Left cardiac atrium (tissue), 4 donors: ENCODE measurements around the gene ADAMTS2. TPM values are rescaled to one million over a fixed set of nuclear protein-coding genes. Genes with fewer than 3 reads are reported as not detected.

Experiments
- ATAC-seq, 2 donors: fragments of 200-7000 bp; cut with Tn5 transposase; one replicate each; pipeline ENCODE4 v1.9.1; 2020; ENCODE audit warnings: mild to moderate bottlenecking in 2 of 2, moderate library complexity in 2 of 2
- DNase-seq: peaks from one replicate; pipeline ENCODE4 v3.0.0-alpha.2; 2020
- intact Hi-C, 2 donors: fragments of 100-400 bp; cut with DNase I; formaldehyde crosslinking; loops; one replicate each; pipeline versions ENCODE4 v1.14.1 to v1.15.1; 2022 to 2023
- total RNA-seq, 2 donors: library from RNA; stranded (reverse); fragmentation: NEBNext Ultra II Directional; extraction: Animal tissue kit (Norgen Biotek cat#: 25700); gene quantifications; one replicate each; pipeline ENCODE4 v1.2.1, GENCODE V29; 2021
- donor health status: DM: no; HTN: yes; CAD: no.
- donor health status: DM: no; HTN: yes; CAD: no; lungs with severe emphysema.
- donor health status: DM: yes; HTN: yes; CAD: no.
- donor health status: Dilated cardiomyopathy.

ADAMTS2 gene
- total RNA-seq, 2 donors from 2014 or later: 15.0 to 22.7 TPM

- no peak for ATAC-seq
- peak; percentile 3 for DNase-seq
- intact Hi-C loops: no loop called here
Measured at GRCh38 chr5:179232091-179232735, 113.0 kb downstream of the ADAMTS2 start.

- no peak for DNase-seq
- no peak for ATAC-seq
- intact Hi-C loops: no loop called here
Measured at GRCh38 chr5:179231309-179231708, 114.0 kb downstream of the ADAMTS2 start.

GRCh38 chr5:179230061-179230461, 115.2 kb downstream of the ADAMTS2 start:
- ATAC-seq (no peak), DNase-seq (peak; percentile 18)
- intact Hi-C loops: no loop called here

- ATAC-seq: no peak
Measured at GRCh38 chr5:179229331-179229831, 115.9 kb downstream of the ADAMTS2 start.

GRCh38 chr5:179228341-179229121, 116.7 kb downstream of the ADAMTS2 start:
- intact Hi-C loops: no loop called here
- ATAC-seq (no peak), DNase-seq (peak; percentile 18)

More at GRCh38 chr5:179229331-179229831, 115.9 kb downstream of the ADAMTS2 start:
- DNase-seq: peak; percentile 10
- intact Hi-C loops: no loop called here

- ATAC-seq (peak; percentile 33 to 35), DNase-seq (peak; percentile 20)
- intact Hi-C loops: no loop called here
Measured at GRCh38 chr5:179227580-179228311, 117.5 kb downstream of the ADAMTS2 start.

- ATAC-seq: peak; percentile 9 to 28
Measured at GRCh38 chr5:179227229-179227579, 118.1 kb downstream of the ADAMTS2 start.

GRCh38 chr5:179226696-179227095, 118.6 kb downstream of the ADAMTS2 start:
- intact Hi-C loops: no loop called here
- ATAC-seq (peak in 1 of 2 donors; percentile 34), DNase-seq (peak; percentile 5)

More at GRCh38 chr5:179227229-179227579, 118.1 kb downstream of the ADAMTS2 start:
- DNase-seq: peak; percentile 3
- intact Hi-C loops: no loop called here

- ATAC-seq (no peak), DNase-seq (peak; percentile 11)
- intact Hi-C loops: no loop called here
Measured at GRCh38 chr5:179225387-179225786, 119.9 kb downstream of the ADAMTS2 start.

- intact Hi-C loops: no loop called here
- ATAC-seq (no peak), DNase-seq (no peak)
Measured at GRCh38 chr5:179224741-179225140, 120.5 kb downstream of the ADAMTS2 start.

- intact Hi-C loops: no loop called here
- DNase-seq: no peak
- ATAC-seq: no peak
Measured at GRCh38 chr5:179223961-179224360, 121.3 kb downstream of the ADAMTS2 start.

GRCh38 chr5:179223528-179223927, 121.7 kb downstream of the ADAMTS2 start:
- intact Hi-C loops: no loop called here
- no peak for DNase-seq
- ATAC-seq: no peak

- no peak for ATAC-seq
- DNase-seq: peak; percentile 6
- intact Hi-C loops: no loop called here
Measured at GRCh38 chr5:179222246-179223017, 122.8 kb downstream of the ADAMTS2 start.

GRCh38 chr5:179221877-179222220, 123.4 kb downstream of the ADAMTS2 start:
- DNase-seq (no peak), ATAC-seq (no peak)
- intact Hi-C loops: no loop called here

GRCh38 chr5:179221196-179221876, 123.9 kb downstream of the ADAMTS2 start:
- DNase-seq: no peak
- intact Hi-C loops: no loop called here
- no peak for ATAC-seq

- no peak for ATAC-seq
- DNase-seq: no peak
- intact Hi-C loops: no loop called here
Measured at GRCh38 chr5:179220716-179221115, 124.5 kb downstream of the ADAMTS2 start.

- ATAC-seq (no peak), DNase-seq (no peak)
- intact Hi-C loops: no loop called here
Measured at GRCh38 chr5:179219661-179220620, 125.3 kb downstream of the ADAMTS2 start.

GRCh38 chr5:179218943-179219330, 126.3 kb downstream of the ADAMTS2 start:
- no peak for DNase-seq
- intact Hi-C loops: no loop called here
- no peak for ATAC-seq
